Tibial artery (tissue), 4 donors: ENCODE data around the gene CYB561D2.
A peak's percentile ranks its signal among the peaks of the same experiment; 100 is the strongest.

Experiments used
- DNase-seq, 2 donors: peaks; one replicate each; pipeline ENCODE4 v3.0.0-alpha.2; 2019
- H3K27ac ChIP-seq, 2 donors: fragments of 200-600 bp; sonication (generic) in 1 of 2; 1 replicate in 1 of 2; 2 replicates in 1 of 2; pipeline ENCODE4 v1.5.1; 2018 to 2019; ENCODE audit warnings: mild to moderate bottlenecking in 1 of 2
- H3K27me3 ChIP-seq, 2 donors: fragments of 200-600 bp; sonication (generic) in 1 of 2; one replicate each; pipeline versions ENCODE4 v1.5.1 to v1.6.0; 2016 to 2019
- H3K36me3 ChIP-seq, 3 donors: fragments of 200-600 bp; sonication (generic) in 2 of 3; one replicate each; pipeline ENCODE4 v1.5.1; 2016 to 2019; ENCODE audit warnings: mild to moderate bottlenecking in 2 of 3
- H3K4me1 ChIP-seq, 4 donors: fragments of 200-600 bp; sonication (generic) in 2 of 4; 1 replicate in 3 of 4; 2 replicates in 1 of 4; pipeline ENCODE4 v1.5.1; 2016 to 2019
- H3K4me3 ChIP-seq, 2 donors: fragments of 200-600 bp; sonication (generic) in 1 of 2; 1 replicate in 1 of 2; 2 replicates in 1 of 2; pipeline ENCODE4 v1.5.1; 2018 to 2019; ENCODE audit warnings: mild to moderate bottlenecking in 2 of 2
- H3K9me3 ChIP-seq, 3 donors: fragments of 200-600 bp; sonication (generic) in 1 of 3; one replicate each; pipeline ENCODE4 v1.5.1; 2016 to 2019
- intact Hi-C: fragments of 100-400 bp; cut with DNase I; formaldehyde crosslinking; loops from one replicate; pipeline ENCODE4 v1.15.0; 2023; ENCODE audit warnings: low total_unique reads
- TF ChIP-seq, protein P1 (sequence below), 2 experiments: fragments of 200-600 bp in 1 of 2; fragments of 450-650 bp in 1 of 2; IDR thresholded peaks; one replicate each; pipeline ENCODE4 v1.5.1; 2017 to 2019; ENCODE audit warnings: antibody characterized with exemption in 2 of 2, mild to moderate bottlenecking in 1 of 2, moderate library complexity in 1 of 2

Gene CYB561D2

DNA sequence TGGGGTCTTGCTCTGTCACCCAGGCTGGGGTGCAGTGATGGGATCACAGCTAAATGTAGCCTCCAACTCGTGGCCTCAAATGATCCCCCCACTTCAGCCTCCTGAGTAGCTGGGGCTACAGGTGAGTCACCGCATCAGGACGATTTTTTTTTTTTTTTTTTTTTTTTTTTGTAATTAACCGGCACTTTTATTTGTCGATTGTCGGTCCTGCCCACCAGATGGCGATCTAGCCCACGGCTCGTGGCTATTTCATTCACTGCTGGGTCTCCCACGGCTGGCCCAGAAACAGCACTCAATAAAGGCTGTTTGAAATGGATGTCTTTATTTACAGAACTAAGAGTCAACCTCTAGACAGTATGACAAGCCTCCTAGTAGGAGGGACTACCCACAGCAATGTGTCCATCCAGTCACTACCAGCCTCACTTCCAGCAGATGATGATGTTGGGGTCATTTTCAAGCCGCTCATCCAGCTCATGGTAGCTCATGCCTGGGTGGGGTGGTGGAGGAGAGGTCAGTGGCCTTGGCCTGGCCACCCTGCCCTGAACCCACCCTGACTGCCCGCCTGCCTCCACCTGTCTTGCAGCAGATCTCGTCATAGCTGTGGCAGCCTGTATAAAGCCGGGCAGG, 3.4 kb upstream of the CYB561D2 start:
- H3K27ac ChIP-seq = peak overlapping the region in 1 of 2 donors; percentile 16
- peak in 1 of 2 donors; percentile 62 for DNase-seq
- H3K4me1 ChIP-seq = peaks cover 0 to 44% (median 38%) of the 10 kb centered on the region in 4 donors
- no peaks in the 10 kb centered on the region for H3K27me3 ChIP-seq
- peaks cover 0 to 17% (median 14%) of the 10 kb centered on the region in 3 donors for H3K36me3 ChIP-seq
- TF ChIP-seq, protein P1, sequence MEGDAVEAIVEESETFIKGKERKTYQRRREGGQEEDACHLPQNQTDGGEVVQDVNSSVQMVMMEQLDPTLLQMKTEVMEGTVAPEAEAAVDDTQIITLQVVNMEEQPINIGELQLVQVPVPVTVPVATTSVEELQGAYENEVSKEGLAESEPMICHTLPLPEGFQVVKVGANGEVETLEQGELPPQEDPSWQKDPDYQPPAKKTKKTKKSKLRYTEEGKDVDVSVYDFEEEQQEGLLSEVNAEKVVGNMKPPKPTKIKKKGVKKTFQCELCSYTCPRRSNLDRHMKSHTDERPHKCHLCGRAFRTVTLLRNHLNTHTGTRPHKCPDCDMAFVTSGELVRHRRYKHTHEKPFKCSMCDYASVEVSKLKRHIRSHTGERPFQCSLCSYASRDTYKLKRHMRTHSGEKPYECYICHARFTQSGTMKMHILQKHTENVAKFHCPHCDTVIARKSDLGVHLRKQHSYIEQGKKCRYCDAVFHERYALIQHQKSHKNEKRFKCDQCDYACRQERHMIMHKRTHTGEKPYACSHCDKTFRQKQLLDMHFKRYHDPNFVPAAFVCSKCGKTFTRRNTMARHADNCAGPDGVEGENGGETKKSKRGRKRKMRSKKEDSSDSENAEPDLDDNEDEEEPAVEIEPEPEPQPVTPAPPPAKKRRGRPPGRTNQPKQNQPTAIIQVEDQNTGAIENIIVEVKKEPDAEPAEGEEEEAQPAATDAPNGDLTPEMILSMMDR (IDR thresholded peaks at IDR 0.05) = peak; percentile 41 to 50
- H3K9me3 ChIP-seq = no peaks in the 10 kb centered on the region
- no peak overlapping the region for H3K4me3 ChIP-seq
- intact Hi-C loops = loop anchor here (5.0 to 10.0 kb wide), 2 partner anchors 195 to 1628 kb away; partner anchors contain the start of genes ABHD14A and ABHD14B

DNA sequence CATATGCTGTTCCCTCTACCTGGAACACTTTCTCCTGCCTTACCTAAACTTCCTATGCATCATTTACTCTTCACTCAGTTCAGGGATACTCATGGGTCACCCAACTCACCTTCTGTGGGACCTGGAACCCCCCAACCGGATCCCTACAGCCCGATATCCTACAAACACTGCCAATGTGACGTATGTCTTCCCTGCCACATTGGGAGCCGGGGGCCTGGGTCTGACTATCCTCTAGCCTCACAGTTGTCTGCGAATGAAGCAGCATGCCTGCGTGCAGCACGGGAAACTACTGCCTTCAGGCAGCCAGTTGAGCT, 492 bp upstream of the CYB561D2 start:
- no peaks in the 10 kb centered on the region for H3K9me3 ChIP-seq
- intact Hi-C loops = no loop called here
- no peak for DNase-seq
- TF ChIP-seq, protein P1 (IDR thresholded peaks at IDR 0.05) = no peak
- peak overlapping the region; percentile 68 to 84 for H3K4me3 ChIP-seq
- H3K36me3 ChIP-seq = peaks cover 17 to 42% (median 36%) of the 10 kb centered on the region in 3 donors
- H3K27me3 ChIP-seq = no peaks in the 10 kb centered on the region
- H3K27ac ChIP-seq = peak overlapping the region; percentile 88 to 94
- peaks cover 0 to 50% (median 35%) of the 10 kb centered on the region in 4 donors for H3K4me1 ChIP-seq

DNA sequence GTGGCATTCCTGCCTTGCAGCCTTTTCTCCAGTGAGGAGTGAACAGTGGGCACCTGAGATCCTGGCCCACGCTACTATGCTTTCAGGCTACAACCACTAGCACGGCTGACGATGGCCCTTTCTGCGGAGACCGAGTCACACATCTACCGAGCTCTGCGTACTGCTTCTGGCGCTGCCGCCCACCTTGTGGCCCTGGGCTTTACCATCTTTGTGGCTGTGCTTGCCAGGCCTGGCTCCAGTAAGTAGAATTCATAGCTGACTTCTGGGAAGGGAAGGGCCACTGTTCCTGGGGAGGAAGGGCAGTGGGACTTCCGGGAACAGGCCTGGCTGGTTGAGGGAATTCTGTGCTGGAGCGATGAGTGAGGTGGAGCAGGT, 648 bp downstream of the CYB561D2 start:
- Histone ChIP-seq H3K4me1 (peaks cover 0 to 52% (median 37%) of the 10 kb centered on the region in 4 donors), H3K27ac (peak overlapping the region; percentile 88 to 94), H3K27me3 (no peaks in the 10 kb centered on the region), H3K4me3 (peak overlapping the region; percentile 68 to 84), H3K9me3 (no peaks in the 10 kb centered on the region), H3K36me3 (peaks cover 19 to 54% (median 46%) of the 10 kb centered on the region in 3 donors)
- DNase-seq = no peak
- intact Hi-C loops = no loop called here
- TF ChIP-seq, protein P1 (IDR thresholded peaks at IDR 0.05) = no peak

DNA sequence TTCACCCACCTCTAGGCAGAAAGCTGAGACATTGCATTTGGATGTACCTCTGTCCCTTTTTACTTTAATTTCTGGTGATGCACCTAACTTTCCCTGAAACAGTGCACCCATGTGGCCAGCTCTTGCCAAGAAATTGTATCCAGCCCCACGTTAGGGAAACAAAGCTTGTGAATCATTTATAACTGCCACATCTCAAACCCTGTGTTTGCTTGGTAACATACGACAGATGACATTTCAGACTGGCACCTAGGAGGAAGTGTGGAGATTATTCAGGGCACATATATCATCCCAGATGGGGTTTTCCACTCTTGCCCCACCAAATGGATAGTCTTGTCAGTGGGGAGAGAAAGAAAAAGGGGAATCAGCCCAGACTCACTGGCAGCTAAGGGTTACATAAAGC, 2.1 kb downstream of the CYB561D2 start:
- TF ChIP-seq, protein P1 (IDR thresholded peaks at IDR 0.05) = no peak
- H3K27me3 ChIP-seq = no peaks in the 10 kb centered on the region
- H3K4me3 ChIP-seq = no peak overlapping the region
- intact Hi-C loops = no loop called here
- peaks cover 19 to 49% (median 47%) of the 10 kb centered on the region in 3 donors for H3K36me3 ChIP-seq
- peaks cover 0 to 67% (median 51%) of the 10 kb centered on the region in 4 donors for H3K4me1 ChIP-seq
- DNase-seq = no peak
- H3K9me3 ChIP-seq = no peaks in the 10 kb centered on the region
- no peak overlapping the region for H3K27ac ChIP-seq

DNA sequence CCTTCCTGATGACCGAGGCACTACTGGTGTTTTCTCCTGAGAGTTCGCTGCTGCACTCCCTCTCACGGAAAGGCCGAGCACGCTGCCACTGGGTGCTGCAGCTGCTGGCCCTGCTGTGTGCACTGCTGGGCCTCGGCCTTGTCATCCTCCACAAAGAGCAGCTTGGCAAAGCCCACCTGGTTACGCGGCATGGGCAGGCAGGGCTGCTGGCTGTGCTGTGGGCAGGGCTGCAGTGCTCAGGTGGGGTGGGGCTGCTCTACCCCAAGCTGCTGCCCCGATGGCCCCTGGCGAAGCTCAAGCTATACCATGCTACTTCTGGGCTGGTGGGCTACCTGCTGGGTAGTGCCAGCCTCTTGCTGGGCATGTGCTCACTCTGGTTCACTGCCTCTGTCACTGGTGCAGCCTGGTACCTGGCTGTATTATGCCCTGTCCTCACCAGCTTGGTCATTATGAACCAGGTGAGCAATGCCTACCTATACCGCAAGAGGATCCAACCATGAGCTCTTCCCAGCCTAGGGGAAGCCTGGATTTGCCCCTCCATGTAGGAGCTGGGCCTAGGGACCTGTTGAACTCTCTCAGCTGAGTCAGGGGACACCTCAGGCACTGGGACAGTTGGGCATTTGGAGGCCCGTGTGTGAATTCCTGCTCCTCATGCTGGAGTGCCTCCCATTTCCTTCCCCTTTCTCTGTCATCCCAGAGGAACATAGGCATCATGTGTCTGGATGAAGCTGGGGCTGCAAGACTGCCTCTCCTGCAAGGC, 2.8 kb downstream of the CYB561D2 start:
- TF ChIP-seq, protein P1 (IDR thresholded peaks at IDR 0.05) = no peak
- Histone ChIP-seq H3K27me3 (no peaks in the 10 kb centered on the region), H3K36me3 (peaks cover 19 to 44% (median 43%) of the 10 kb centered on the region in 3 donors), H3K27ac (no peak overlapping the region), H3K9me3 (no peaks in the 10 kb centered on the region), H3K4me1 (peaks cover 0 to 71% (median 58%) of the 10 kb centered on the region in 4 donors), H3K4me3 (no peak overlapping the region)
- intact Hi-C loops = no loop called here
- DNase-seq = no peak
